CMK (cell line): ENCODE measurements around the gene PARN.

ENCODE experiments used
- DNase-seq: peaks from one replicate; pipeline ENCODE4 v3.0.0-alpha.2; 2010; ENCODE audit warnings: low read depth

PARN gene

DNA sequence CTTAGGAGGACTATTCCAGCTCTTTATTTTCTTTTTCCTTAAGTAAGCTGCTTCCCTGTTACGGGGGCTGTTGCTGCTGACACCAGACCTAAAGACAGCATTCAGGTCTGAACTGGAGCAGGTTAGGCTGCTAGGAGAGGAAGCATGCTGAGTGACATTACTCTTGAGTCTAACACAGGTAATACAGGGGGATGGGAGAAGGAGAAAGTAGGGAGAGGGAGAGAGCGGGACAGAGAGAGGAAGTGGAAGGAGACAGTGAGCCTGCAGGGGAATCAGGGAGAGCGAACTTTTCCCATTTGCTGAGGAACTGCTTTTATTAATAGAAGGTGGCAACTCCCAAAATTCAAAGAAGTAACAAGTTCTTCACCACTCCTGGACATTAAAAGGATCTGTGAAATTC is 130.9 kb downstream of the PARN start:
- no peak for DNase-seq

DNA sequence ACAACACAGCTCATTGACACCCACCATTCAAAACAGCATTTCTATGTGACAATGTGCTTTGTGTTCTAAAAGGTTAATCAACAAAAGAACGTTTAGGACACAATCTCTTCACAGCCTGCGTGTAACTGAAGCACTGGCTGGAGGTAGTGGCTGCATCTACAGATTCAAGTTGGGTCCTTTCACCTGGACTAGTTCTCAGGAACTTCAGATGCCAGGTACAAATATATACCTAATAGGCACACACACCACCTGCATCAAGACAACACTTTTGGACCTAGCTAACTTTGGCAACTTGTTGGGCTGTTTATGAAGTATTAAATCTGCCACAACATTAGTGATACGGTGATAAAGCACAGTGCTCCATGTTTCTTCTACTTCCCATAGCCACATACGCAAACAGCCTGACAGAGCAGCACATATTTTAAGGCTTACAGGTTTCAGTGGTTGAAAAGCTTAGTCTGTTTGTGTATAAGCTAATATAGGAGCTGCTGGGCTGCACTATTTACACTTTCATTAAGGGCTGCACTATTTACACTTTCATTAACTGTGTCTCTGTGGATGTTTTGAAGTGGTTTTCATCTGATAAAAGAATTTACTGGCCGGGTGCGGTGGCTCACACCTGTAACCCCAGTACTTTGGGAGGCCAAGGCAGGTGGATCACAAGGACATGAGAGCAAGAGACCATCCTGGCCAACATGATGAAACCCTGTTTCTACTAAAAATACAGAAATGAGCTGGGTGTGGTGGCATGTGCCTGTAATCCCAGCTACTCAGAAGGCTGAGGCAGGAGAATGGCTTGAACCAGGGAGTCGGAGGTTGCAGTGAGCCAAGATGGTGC is 132.6 kb downstream of the PARN start:
- DNase-seq, result no peak

DNA sequence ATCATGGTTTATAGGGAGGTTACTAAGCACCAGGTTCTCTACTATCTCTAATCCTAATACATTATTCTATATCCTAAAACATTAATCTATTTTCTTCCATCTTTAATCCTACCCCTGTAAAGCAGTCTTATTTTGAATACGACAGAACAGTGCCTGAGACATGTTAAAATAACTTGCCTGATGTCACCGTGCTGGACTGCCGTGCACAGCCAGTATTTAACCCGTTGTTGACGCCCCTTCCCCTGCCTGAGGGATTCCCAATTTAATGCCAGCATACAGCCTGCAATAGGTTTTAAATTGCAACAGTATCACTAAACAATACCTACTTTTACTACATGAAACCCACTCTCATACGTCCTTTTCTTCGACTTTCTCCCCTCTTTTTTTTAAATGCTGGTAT is 133.3 kb downstream of the PARN start:
- no peak for DNase-seq

DNA sequence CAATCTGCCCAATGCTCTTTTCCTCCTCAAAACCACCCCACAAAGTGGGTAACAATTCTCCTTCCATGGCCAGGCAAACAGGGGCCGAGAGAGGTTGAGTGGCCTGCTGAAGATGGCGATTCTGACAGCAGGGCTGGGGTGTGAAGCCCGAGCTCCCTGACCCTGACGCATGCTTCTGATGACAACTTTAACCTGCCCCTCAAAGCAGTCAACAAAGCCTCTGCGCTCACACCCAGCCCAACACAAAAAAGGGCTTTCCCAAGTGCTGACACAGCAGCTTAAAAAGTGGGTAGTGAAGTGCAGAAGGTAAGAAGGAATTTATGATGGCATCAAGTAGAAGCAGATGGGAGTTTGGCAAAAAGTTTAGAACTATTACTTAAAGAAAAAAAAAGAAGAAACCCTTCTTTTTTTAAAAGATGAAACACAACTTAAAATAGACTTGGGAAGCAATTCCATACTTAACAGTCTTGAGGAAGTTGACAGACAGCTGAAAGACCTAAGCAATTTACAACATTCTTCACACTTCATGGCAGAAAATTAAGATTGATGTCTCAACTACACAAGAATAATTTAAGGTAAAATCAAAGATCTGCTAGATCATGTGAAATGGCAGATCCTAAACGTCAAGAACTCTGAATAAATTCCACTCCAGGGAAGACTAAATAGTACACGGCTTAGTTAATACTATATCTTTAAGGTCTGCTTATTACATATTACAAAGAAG is 133.9 kb downstream of the PARN start:
- no peak for DNase-seq

DNA sequence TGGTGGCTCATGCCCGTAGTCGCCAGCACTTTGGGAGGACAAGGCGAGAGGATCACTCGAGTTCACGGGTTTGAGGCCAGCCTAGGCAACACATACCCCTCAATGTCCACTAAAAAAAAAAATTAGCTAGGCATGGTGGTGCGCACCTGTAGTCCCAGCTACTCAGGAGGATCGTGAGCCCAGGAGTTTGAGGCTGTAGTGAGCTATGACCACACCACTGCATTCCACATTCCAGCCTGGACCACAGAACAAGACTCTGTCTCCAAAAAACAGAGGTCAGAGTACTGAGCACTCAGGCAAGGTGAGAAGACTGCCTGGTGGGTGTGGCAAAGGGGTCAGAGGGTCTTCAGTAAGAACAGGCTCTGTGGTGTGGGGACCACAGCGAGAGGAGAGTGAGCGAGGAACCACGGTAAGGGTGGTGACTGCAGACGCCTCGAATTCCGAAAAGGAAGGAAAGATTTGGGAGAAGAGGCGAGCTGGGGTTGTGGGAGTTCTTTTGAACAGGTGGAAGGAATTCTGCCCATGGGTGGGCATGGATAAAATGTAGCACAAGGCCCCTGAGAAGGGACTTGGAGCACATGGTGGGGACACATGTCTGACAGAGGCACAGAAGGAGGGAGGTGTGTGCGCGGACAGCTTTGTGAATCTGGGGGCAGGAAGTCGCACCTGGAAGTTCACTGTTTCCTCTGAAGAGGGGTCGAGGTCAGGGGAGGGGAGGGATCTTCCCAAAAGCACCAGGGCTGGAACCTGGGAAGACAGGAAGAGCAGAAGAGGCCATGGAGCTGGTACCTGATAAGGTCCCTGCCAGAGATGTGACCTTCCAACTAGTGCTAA is 134.6 kb downstream of the PARN start:
- no peak for DNase-seq

DNA sequence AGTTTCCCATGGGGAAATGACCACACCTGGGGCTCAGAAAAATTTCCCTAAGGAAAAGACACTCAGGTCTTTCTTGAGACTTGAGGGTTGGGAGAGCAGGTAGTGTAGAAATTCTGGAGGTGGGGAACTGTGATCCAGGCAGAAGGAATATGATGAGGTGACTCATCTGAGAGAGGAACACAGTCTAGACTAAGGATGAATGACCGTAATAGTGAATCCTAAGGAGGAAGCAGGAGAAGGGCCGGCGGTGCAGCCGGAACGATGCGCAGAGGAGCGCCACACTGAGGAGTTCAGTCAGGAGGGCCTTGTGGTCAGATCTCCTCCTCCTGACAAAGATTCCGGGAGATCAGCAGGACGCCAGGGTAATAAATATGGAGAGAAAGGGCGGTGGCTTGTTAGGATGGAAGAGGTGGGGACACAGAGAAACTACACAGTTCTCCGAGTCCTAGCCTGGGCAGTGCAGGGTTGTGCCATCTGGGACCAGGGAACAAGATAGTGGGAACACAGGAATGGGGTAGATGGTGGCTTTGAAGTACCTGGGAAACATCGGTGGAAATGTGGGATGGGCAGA is 135.6 kb downstream of the PARN start:
- DNase-seq, result no peak

DNA sequence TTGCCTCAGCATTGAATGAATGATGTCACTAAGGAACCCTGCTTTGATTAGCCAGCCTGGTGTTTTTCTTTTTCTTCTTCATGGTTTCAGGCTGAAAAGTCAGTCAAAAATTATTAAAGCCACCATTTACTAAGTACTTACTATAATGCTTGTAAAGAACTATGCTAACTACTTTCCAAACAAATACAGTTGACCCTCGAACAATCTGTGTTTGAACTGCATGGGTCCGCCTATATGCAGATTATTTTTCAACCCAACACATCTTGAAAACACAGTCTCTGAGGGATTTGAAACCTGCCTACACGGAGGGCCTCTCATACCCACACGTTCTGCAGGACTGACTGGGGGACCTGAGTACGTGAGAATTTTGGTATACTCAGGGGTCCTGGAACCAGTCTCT is 136.3 kb downstream of the PARN start:
- DNase-seq, result no peak

DNA sequence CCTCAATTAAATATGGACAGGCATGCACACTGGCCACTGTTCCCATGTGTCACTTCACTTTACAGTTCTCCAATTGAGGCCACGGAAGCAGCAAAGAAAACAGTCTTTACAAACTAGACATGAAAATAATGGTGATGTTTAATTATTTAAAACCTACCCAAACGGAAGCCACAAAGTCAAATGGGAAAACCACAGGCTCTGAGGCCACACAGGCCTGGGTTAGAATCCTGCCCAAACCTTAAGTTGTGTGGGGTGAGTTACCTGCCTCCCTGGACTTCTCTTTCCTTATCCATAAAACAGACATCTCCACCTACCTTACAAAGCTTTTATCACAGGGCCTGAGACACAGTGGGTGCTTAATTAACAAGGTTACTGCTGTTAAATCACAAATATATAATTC is 137.4 kb downstream of the PARN start:
- no peak for DNase-seq

DNA sequence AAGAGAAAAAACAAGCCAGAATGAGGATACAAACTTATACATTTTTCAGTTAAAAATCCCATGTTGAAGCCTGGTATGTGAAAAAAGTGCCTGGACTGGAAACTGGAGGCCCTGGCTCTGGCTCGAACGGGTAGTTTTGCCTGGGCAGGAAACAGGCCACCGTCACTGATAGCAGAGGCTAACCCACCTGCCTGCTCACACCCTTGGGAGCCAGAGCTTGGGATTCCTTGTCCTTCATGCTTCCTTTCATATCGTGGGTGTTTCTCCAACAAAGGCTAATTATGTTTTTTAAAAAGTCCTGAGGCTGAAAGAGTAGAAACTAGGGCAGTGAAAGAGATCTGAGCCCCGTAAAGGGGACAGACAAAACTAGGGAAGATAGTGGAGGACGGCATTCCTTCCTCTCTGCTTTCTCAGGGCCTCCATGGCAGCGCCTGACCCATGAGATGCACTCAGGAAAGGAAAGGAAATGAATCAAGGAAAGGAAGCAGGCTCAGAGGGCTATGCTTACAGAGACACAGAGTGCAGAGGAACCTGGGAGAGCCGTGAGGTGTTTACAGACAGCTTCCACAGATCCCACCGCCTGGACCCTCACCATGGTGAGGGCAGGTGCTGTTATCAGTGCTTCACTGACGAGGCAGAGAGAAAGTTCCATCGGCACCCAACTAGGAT is 138.1 kb downstream of the PARN start:
- no peak for DNase-seq

DNA sequence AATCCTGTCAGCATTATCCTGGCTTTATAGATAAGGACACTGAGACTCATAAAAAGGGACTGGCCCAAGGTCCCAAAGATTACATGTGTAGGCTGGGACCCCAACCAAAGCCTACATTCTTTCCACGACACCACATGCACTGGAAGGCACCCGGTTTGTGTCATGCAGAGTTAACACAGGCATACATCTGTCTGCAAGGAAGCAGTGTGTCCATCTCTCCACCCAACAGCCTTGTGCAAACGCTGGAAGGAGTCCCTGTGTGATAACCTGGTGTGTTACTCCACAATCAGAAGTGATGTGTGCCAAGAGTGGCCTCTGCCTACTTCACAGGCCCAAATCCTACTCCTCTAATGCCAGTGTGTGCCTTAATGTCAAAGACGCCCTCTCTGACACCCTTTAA is 139.8 kb downstream of the PARN start:
- no peak for DNase-seq

DNA sequence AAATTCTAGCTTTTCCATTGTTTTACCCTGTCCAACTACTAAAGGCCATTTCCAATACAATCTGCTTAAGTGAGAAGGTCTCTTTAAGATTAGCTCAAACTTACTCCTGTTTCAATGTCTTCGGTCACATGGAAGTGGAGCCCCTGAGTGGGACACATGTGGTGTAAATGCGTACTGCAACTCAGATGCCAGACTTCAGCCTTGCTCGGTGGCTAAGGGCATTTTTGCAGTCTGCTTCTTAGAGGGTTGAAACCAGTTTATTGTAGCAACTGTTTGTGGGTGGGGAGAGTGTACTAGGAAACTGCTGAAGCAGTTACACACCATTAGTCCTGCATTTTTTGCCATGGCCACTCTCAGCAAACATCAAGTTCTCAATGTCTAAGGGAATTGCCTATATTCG is 140.6 kb downstream of the PARN start:
- DNase-seq, result no peak

DNA sequence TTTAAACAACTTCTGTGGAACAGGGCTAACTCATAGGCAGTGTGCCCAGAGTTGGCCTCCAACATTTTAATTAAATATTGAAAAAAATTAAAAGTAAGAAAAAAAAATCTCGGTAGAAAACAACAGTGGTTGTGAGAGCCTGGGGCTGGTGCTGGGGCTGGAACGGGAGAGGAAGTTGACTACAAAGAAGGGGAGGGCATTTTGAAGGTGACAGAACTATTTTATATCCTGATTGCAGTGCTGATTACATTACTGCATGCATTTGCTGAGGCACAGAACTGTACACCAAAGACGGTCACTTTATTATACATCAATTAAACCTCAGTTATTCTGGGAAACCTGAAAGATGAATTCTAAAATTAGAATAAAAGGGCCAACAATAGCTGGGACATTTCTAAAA is 142.5 kb downstream of the PARN start:
- DNase-seq, result no peak

DNA sequence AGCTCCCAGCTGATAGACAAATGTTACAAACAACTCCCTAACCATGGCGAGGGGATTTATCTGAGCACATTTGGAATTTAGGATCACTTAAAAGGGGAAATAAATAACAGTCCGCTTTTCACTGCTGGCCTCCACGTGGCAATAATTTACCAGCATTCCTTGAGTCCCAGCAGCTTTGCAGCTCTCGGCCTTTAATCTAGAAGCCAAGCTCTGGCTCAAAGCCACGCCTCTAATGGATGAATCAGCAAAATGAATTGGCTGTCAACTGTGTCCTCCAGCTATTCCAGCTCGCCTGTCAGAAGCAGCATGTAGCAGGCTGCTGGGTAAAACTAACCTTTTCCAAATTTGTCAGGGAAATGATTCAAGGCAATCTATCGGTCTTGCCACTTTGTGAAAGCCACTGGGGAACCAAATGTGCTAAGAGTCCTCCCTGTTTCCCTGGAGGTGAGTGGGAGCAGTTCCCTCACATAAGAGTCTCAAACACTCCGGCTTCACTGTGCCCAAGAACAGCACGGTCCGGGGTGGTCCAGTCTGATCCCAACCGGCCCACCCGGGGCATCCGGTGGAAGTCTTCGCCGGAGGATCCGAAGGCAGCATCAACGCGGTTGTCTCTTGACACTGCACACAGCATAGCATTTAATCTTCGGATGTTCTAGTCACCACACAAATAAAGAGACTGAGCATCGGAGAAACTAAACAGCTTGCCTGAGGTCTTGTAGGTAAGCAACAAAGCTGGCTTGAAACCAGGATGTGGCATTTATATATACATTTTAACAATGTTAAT is 143.3 kb downstream of the PARN start:
- peak; percentile 64 for DNase-seq

DNA sequence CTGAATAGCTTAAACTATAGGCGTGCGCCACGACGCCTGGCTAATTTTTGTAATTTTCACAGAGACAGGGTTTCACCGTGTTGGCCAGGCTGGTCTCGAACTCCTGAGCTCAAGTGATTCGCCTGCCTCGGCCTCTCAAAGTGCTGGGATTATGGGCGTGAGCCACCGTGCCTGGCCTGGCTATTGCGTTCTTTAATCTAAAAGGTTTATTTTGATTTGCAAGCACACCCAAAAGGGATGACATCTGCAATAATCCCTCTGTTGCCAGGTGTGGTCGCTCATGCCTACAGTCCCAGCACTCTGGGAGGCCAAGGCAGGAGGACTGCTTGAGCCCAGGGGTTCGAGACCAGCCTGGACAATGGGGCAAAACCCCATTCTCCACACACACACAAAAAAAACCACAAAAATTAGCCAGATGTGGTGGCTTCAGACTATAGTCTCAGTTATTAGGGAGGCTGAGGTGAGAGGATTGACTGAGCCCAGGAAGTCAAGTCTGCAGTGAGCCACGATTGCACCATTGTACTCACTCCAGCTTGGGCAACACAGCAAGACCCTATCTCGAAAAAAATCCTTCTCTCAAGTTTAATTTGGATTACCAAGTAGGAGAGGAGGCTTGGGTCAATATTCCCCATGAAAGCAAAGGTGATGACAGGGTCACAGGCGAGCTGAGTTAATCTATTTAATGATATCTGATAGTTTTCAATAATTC is 144.1 kb downstream of the PARN start:
- DNase-seq, result no peak

DNA sequence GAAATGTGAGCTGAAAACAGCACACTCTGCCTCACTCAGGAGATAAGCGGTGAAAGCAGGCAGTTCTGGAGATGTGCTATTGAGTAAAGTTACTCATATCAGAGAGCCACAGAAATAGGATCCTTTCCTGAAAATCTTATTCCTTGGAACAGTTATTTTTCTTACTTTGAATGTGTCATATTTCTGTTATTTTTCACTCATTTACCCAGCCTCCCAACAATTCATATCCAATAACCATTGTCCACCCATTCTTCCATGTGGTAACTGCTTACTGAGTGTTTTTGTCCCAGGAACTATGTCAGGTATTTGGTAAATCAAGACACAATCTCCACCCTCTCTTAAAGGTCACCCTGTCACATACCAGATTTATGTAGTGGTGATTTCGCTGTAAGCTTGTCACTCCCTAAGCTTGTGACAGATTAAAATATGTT is 144.9 kb downstream of the PARN start:
- no peak for DNase-seq

DNA sequence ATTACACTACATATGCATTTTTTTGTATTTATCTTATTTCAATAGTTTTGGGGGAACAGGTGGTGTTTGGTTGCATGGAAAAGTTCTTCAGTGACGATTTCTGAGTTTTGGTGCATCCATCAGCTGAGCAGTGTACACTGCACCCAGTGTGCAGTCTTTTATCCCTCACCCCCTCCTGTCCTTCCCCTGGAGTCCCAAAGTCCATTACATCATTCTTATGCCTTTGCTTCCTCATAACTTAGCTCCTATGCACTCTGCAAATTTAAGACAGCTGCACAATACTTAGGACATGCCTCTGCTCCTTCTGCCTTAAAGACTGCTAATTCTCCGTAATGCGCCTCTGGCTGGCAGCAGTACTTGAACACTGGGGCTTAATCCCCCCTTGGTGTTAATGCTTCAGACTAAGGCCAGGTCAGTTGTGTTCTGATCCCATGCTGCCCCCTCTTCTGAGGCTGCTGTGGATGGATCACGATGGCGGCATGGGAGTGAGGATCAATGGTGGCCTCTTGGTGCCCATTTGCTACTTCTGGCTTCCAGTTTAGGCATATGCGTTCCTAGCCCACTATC is 146.2 kb downstream of the PARN start:
- no peak for DNase-seq

DNA sequence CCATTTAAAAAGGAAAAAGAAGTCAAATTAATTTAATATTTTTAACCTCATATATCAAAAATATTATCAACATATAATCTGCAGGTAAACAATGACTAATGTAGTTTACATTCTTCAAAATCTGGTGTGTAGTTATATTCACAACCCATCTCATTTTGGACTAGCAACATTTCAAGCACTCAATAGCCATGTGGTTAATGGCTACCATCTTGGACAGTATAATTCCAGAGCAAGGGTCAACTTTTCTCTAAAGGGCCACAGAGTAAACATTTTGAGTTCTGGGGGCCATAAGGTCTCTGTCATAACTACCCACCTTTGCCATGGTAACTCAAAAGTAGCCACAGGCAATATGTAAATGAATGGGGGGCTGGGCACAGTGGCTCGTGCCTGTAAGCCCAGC is 153.9 kb downstream of the PARN start:
- no peak for DNase-seq

DNA sequence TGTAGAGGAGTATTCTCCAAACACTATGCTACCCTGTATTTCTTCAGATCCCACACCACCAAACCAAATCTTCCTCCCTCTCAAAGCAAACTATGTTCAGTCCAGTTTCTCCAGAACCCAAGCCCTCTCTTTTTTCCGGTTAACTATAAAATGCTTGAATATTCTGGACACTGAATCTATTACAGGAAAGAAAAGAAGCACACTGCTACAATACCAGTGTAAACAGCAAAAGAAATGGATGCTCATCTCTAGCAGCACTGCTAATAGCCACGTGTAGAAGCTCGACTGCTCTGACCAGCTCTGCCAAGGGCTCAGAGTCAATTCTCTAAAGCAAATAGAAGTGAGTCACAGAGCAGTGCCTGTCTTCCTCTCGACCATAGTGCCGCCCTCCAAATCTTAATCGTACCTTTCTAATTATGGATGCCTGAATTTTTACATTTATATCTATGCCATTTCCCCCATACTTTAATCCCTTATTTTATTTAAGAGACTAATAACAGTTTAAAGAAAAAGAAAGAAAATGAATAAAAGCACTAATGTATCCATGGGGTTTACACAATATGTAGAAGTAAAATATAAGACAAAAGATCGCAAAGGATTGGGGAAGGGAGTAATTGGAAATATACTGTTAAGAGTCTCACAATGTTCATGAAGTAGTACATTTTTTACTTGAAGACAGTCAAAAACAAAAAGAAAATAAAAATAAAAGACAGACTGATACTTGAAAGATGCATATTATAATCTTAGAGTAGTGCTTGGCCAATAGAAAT is 154.5 kb downstream of the PARN start:
- no peak for DNase-seq

DNA sequence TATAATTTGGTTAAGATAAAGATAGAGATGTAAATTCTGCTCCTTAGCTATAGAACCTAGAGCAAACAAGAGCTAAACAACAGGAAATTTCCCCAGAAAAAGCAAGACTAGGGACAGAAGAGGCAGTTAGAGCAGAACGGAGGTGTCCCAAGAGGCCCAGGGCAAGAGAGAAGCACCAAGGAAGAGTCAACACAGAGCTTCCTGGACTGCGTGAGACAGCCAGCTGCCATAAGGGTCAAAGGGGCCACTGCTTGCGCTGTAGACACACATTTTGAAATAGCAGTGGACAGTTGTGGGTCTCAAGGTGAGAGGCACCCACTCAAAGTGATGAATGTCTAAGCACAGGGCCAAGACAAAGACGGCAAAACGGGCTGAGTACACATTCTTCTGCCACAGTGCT is 156.6 kb downstream of the PARN start:
- no peak for DNase-seq
